ENCODE data around the gene CD6.

Gene CD6, protein sequence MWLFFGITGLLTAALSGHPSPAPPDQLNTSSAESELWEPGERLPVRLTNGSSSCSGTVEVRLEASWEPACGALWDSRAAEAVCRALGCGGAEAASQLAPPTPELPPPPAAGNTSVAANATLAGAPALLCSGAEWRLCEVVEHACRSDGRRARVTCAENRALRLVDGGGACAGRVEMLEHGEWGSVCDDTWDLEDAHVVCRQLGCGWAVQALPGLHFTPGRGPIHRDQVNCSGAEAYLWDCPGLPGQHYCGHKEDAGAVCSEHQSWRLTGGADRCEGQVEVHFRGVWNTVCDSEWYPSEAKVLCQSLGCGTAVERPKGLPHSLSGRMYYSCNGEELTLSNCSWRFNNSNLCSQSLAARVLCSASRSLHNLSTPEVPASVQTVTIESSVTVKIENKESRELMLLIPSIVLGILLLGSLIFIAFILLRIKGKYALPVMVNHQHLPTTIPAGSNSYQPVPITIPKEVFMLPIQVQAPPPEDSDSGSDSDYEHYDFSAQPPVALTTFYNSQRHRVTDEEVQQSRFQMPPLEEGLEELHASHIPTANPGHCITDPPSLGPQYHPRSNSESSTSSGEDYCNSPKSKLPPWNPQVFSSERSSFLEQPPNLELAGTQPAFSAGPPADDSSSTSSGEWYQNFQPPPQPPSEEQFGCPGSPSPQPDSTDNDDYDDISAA

DNA sequence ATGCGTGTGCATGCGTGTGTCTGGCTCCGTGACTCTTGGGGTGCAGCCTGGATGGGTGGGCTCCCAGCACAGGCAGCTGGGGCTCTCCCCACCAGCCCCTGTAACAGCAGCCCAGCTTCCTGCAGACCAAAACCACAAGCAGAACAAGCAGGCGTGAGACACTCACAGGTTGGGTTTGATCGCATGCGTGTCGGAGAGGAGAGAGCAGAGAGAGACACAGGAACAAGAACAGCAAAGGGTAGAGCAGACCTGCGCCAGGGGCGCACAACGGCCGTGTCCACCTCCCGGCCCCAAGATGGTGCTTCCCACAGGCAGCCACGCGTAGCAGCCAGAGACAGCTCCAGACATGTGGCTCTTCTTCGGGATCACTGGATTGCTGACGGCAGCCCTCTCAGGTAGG lies at the start of gene CD6:
TSS of gene CD6 (plus strand) at position 161 of the 400 bp plus-strand sequence. CDS start at position 347, 186 bp downstream.
- in situ Hi-C loops (cut with MboI; ENCODE audit: low sequenced_read_pairs), result no loop called here

DNA sequence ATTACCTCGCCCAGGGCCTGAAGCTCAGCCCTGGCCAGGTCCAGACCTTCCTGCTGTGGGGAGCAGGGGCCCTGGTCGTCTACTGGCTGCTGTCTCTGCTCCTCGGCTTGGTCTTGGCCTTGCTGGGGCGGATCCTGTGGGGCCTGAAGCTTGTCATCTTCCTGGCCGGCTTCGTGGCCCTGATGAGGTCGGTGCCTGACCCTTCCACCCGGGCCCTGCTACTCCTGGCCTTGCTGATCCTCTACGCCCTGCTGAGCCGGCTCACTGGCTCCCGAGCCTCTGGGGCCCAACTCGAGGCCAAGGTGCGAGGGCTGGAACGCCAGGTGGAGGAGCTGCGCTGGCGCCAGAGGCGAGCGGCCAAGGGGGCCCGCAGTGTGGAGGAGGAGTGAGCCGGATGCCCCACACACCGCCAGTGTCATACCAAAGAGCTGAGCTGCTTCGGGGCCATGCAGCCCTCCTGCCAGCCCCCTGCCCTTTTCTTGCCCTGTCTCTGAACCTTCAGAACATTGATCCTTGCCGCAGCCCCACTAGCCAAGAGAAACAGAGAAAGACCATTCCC lies 49.6 kb upstream of the CD6 start:
- in situ Hi-C loops (cut with MboI; ENCODE audit: low sequenced_read_pairs), result no loop called here

DNA sequence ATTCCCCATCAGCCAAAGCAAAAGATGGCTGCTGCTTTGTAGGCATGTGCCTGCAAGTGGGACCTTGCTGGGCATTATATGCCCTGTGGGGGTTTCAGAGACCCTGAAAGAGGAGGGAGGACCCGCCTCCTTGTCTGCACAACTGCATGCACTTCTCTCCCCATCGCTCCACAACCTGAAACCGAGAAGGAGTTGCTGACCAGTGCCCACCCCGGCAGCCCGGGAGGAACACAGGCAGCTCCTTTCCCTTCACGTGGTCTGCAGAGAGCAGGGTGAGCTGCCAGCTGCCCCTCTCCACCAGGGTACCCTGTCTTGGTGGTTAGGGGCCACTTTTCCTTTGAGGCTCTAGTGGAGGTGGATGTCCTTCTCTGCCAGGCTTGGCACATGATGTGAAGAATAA lies 48.6 kb upstream of the CD6 start:
- in situ Hi-C loops (cut with MboI; ENCODE audit: low sequenced_read_pairs), result no loop called here

DNA sequence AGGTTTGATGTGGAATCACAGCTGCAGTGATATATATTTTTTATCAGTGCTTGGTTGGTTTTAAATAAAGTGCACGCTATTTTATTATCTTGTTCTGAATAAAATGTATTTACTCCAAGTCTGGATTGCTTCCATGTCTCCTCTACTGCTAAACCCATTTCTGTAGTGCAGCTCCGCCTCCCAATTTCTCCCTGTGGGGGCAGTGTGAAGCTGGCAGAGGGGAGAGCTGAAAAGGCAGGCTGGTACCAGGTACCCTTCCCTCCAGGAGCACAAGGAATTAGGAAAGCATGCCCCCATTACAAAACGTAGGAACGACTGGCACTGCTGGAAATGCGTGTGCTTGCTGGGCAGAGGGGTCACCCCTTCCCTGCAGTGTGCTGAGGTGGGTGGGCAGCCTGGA lies 48.2 kb upstream of the CD6 start:
- in situ Hi-C loops (cut with MboI; ENCODE audit: low sequenced_read_pairs), result no loop called here

DNA sequence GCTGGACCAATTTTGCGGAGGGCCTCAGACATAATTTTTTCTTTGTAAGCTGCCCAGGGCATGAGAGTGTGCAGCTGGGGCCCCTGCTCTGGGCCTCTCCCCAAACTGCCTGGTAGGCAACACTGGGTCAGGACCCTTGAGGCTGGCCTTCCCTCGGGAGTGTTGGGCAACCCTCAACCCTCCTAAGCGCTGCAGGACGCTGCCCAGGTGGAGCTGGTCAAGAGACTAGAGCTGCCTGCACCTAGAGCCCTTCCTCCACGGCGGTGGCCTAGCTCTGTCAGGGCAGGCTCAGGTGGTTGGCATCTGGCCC lies 47.7 kb upstream of the CD6 start:
- in situ Hi-C loops (cut with MboI; ENCODE audit: low sequenced_read_pairs), result no loop called here

DNA sequence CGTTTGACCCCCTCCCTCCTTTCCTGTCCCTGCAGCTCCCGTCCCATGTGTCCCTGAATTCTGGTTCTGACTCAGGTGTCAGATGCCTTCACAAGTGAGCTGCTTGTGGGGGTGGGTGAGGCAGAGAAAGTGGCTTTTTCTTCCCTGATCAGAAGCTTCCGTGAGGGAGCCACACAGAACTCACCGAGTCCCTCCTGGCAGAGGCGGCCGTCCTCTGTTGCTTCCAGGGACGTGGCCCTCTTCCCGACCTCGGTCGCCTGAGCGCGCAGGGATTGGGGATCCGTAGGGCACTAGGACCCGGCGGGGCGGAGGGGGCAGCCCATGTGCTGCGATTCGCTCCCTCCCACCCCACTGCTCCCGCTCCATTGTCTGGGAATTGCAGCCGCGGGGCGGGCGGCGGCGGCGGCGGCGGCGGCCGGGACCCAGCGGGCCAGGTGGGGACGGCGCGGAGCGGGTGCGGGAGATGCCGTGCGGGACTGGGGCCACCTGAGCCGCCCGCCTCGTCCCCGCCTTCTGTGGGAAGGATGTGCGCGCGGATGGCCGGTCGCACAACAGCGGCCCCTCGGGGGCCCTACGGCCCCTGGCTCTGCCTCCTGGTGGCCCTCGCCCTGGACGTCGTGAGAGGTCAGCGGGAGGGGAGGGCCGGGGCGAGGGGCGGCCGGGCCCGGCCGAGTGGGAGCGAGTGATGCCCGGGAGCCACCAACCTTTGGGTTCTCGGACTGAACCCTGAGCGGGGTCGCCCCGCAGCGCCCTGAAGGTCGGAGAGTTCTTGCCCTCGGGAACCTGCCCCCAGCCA lies 47.2 kb upstream of the CD6 start, which contains the start of gene TMEM132A:
TSS of gene TMEM132A (plus strand) at position 351 of the 796 bp plus-strand sequence. CDS start at position 525, 174 bp downstream.
- in situ Hi-C loops (cut with MboI; ENCODE audit: low sequenced_read_pairs), result no loop called here

DNA sequence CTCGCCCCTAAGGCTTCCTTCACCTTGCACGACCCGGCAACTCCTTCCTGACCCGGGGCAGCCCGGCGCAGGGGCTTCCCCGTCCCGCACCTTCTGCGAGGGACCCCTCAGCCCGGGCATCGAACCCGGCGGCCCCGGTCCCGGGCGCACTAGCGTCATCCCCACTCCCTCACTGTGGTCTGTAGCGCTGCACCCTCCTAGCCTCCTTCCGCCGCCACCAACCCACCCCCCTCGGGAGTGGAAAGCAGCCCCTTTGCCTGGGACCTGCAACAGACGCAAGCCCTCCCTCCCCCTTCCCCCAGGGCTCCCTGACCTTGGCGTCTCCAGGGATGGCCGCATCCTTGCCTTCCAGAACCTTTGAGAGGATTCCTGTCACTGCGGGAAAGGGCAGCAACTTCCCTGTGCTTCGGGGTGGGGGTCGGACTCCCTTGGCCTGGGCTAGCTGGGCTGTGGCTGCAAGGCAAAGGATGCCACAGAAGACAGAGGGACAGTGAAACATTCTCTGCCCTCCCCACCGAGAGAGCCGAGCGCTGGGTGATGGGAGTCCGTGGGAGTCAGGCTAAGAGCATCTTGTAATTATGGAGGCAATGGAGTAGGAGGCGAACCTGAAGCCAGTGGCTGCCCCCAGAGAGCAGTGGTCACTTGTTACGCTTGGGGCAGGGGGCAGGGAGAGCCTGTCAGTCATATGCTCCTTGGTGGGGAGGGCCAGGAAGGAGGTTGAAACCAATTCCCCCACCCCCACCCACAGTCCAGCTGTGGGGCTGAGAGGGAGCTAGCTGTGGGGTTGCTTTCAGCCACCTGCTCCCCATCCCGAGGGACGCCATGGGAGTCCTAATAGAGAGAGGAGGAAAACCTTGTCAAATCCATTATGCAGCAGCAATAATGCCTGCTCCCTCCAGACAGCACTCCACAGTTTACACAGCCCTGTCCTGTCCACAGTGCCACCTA lies 46.3 kb upstream of the CD6 start:
- in situ Hi-C loops (cut with MboI; ENCODE audit: low sequenced_read_pairs), result no loop called here

DNA sequence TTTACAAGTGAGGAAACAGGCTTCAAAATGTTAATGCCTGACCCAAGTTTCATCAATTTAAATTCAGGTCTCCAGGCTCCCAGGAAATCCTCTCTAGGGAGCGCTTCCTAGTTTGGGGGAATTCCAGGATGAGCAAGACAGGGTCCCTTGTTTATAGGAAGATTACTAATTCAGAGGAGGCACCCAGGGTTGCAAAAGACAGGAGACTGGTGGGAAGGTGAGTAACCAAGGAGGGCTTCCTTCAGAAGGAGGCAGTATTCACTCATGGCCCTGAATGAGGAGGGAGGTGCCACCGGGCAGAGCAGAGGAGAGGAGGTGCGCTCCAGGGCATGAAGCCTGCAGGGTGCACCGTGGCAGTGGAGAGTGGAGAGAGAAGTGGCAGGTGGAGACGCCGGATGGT lies 45.6 kb upstream of the CD6 start:
- in situ Hi-C loops (cut with MboI; ENCODE audit: low sequenced_read_pairs), result no loop called here

DNA sequence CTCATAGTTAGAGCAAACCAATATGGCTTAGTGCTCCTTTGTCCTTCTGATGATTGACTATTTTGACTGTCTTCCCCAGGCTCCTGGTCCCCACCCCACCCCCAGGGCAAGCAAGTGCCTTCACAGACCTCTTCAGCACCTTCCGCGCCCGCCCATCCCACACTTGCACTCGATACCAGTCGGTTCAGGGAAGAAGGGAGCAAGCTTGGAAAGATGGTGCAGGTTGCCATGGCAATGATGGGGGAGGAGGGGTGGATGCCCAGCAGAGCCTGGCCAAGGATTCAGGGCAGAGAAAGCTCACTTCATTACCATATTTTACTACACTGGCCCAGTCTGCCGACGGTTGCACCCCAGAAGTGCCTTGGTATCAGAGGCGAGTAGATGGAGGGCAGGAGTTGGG lies 45.0 kb upstream of the CD6 start:
- in situ Hi-C loops (cut with MboI; ENCODE audit: low sequenced_read_pairs), result no loop called here

DNA sequence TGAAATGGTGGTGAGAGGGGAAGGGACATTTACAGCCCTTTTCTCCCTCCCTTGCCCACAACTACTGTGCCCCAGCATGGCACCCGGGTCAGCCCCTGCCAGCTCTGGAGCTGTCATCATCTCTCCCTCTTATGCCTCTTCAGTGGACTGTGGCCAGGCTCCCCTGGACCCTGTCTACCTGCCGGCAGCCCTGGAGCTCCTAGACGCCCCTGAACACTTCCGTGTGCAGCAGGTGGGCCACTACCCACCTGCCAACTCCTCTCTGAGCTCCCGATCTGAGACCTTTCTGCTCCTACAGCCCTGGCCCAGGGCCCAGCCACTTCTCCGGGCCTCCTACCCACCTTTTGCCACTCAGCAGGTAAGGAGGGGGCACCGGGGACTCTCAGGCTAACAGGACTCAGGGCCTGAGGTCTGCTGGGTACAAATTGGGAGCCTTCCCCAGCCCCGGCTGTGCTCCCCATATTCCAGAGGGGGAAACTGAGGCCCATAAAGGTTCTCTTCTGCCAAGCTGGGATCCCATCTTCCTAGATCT lies 44.4 kb upstream of the CD6 start:
- in situ Hi-C loops (cut with MboI; ENCODE audit: low sequenced_read_pairs), result no loop called here

DNA sequence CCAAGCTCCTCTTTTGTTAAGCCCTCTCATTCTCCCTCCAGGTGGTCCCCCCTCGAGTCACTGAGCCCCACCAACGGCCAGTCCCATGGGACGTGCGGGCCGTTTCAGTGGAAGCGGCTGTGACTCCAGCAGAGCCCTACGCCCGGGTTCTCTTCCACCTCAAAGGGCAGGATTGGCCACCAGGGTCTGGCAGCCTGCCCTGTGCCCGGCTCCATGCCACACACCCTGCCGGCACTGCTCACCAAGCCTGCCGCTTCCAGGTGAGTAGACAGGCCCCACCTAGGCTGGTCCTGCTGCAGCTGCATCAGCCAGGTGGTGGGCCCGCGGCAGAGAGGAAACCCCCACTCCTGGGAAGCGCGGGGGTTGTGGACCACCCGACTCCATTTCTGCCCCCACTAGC lies 43.9 kb upstream of the CD6 start:
- in situ Hi-C loops (cut with MboI; ENCODE audit: low sequenced_read_pairs), result no loop called here

DNA sequence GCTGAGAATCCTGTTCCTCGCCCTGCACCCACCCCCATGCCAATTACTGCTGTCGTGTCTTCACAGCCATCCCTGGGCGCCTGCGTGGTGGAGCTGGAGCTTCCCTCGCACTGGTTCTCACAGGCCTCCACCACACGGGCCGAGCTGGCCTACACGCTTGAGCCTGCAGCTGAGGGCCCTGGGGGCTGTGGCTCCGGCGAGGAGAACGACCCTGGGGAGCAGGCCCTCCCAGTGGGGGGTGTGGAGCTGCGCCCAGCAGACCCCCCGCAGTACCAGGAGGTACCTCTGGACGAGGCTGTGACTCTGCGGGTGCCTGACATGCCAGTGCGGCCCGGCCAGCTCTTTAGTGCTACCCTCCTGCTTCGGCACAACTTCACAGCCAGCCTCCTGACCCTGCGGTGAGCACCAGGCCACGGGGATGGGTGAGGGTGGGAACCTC lies 42.9 kb upstream of the CD6 start:
- in situ Hi-C loops (cut with MboI; ENCODE audit: low sequenced_read_pairs), result no loop called here

DNA sequence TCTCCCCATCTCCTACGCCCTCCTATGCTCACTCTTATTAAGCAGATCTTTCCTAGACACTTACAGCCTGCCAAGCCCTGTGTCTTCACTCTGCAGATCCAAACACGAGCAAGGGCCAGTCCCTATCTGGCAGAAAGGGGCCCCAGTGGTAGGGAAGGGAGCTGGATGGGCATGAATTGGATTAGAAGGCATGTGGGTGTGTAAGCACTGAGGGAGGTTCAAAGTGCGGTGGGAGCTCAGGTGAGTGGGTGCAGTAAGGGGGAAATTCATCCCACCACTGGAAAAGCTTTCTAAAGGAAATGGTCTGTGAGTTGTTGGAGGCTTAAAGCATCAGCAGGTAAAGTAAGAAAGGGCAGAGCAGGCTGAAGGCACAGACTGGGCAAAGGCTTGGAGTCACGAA lies 41.7 kb upstream of the CD6 start:
- in situ Hi-C loops (cut with MboI; ENCODE audit: low sequenced_read_pairs), result no loop called here

DNA sequence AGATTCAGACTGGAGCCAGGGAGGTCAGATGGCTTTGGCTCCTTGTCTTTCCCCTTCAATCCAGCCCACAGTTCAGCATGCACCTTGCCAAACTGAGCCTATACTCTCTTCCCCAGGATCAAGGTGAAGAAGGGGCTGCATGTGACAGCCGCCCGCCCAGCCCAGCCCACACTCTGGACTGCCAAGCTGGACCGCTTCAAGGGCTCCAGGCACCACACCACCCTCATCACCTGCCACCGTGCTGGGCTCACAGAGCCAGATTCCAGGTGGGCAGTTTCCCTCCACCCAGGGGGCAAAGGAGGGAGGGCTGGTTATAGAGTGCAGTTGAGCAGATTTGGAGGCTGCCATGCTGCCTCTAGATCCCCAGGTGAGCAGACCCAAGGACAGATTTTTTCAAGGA lies 41.1 kb upstream of the CD6 start:
- in situ Hi-C loops (cut with MboI; ENCODE audit: low sequenced_read_pairs), result no loop called here

DNA sequence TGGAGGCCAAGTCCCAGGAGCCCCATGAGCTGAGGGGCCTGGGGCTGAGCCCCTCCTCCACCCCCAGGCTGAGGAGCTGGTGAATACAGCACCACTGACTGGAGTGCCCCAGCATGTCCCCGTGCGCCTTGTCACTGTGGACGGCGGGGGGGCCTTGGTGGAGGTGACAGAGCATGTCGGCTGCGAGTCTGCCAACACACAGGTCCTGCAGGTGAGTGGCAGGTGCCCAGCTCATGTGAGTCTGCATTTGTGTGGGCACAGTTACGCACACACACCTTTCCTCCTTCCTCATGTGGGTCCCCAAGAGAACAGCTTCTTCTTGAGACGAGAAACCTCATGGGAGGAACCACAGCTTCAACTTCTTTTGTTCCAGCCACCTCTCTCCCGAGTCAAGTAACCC lies 39.6 kb upstream of the CD6 start:
- in situ Hi-C loops (cut with MboI; ENCODE audit: low sequenced_read_pairs), result no loop called here

DNA sequence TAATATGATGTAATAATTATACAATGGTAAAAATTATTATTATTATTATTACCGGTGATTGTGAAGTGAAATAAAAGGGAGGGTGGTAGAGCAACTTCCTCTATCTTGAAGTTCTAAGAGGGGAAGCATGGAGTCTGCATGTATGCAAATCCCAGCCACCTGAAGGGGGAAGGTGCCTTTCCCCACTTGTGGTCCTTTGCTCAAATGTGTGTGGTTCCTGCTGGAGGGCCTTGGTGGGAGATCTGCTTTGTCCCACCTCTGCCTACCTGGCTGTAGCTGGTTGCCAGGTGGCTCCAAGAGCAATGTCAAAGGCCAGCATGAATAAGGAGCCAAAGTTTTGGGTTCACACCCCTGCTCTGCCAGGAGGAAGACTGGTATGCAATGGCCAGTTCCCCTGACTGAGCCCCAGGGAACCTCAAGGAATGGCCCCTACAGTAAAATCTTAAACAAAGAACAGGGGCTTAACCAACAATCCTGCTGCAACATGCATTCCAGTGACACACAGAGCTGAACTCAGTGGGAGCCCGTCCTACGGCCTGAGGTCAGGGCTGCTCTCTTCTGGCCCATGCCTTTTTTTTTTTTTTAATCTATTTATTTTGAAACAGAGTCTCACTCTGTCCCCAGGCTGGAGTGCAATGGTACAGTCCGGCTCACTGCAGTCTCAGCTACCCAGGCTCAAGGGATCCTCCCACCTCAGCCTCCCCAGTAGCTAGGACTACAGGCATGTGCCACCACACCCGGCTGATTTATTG lies 38.7 kb upstream of the CD6 start:
- in situ Hi-C loops (cut with MboI; ENCODE audit: low sequenced_read_pairs), result no loop called here

DNA sequence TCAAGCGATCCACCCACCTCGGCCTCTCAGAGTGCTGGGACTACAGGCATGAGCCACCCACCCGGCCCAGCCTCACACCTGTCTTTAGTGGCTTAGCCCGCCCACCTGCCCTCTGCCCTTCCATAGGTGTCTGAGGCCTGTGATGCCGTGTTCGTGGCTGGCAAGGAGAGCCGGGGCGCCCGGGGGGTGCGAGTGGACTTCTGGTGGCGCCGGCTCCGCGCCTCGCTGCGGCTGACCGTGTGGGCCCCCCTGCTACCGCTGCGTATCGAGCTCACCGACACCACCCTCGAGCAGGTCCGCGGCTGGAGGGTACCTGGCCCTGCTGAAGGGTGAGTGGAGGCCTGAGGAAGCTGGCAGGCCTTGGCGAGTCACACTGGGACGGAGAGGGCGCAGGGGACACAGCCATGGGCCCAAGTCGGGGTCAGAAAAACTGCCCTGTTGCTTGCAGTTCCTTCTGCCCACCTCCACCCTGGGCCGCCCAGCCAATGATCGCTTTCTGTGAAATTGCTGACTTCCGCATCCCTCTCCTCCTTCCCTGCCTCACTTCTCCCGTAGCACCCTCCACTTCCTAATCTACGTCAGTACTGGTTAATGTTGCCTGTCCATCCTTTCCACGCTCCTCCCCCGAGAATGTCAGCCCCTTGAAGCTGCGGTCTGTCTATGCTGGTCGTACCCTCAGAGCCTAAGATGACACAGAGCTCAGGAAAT lies 37.9 kb upstream of the CD6 start:
- in situ Hi-C loops (cut with MboI; ENCODE audit: low sequenced_read_pairs), result no loop called here

DNA sequence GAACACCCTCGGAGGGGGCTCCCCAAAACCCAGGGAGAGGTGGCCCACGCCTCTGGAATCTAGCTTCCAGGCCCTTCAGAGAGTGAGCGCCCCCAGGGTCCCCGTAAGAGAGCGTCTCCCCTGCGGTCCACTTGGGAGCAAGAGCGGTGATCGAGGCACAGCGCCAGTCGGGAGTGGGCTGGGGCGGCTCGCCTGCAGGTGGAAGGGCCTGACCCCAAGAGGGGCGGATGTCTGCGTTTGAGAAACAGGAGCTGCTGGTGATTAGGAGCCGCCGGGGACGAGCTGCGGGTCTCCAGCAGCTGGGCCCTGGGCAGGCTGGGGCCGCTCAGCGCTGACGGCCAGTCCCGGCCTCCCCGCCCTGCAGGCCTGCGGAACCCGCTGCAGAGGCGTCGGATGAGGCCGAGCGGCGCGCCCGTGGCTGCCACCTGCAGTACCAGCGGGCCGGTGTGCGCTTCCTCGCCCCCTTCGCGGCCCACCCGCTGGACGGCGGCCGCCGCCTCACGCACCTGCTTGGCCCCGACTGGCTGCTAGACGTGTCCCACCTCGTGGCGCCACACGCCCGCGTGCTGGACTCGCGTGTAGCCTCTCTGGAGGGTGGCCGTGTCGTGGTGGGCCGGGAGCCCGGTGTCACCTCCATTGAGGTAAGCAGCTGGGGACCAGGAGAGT lies 37.2 kb upstream of the CD6 start:
- in situ Hi-C loops (cut with MboI; ENCODE audit: low sequenced_read_pairs), result no loop called here
